Peyer's patch (tissue), 4 donors: ENCODE measurements around the gene CD302. TPM values are rescaled to one million over a fixed set of nuclear protein-coding genes. Genes with fewer than 3 reads are reported as not detected.
"Not testable (repeated sequence)": the region's sequence is repeated elsewhere in the genome, so short reads cannot be mapped to it uniquely, and the experiment has no call there.

ENCODE experiments used
- DNase-seq, 3 donors: peaks; one replicate each; pipeline ENCODE4 v3.0.0-alpha.2; 2017 to 2019
- H3K27ac ChIP-seq, 4 donors: fragments of 200-600 bp; sonication (generic); one replicate each; pipeline ENCODE4 v1.5.1; 2016 to 2019
- H3K27me3 ChIP-seq, 2 donors: fragments of 200-600 bp; sonication (generic); one replicate each; pipeline ENCODE4 v1.5.1; 2019
- H3K36me3 ChIP-seq, 3 donors: fragments of 200-600 bp; sonication (generic); one replicate each; pipeline ENCODE4 v1.5.1; 2016 to 2019
- H3K4me1 ChIP-seq, 4 donors: fragments of 200-600 bp; sonication (generic); one replicate each; pipeline ENCODE4 v1.5.1; 2016 to 2019
- H3K4me3 ChIP-seq, 4 donors: fragments of 200-600 bp; sonication (generic); 1 replicate in 3 of 4; 2 replicates in 1 of 4; pipeline ENCODE4 v1.5.1; 2016 to 2019; ENCODE audit warnings: mild to moderate bottlenecking in 1 of 4
- H3K9me3 ChIP-seq, 4 donors: fragments of 200-600 bp; sonication (generic); one replicate each; pipeline ENCODE4 v1.5.1; 2016 to 2019; ENCODE audit warnings: mild to moderate bottlenecking in 1 of 4
- CTCF ChIP-seq, 6 experiments: fragments of 450-650 bp in 4 of 6; fragments of 200-600 bp in 2 of 6; sonication (generic) in 1 of 6; IDR thresholded peaks; one replicate each; pipeline ENCODE4 v1.5.1; 2017 to 2019; ENCODE audit warnings: antibody characterized with exemption in 6 of 6, mild to moderate bottlenecking in 3 of 6, moderate library complexity in 1 of 6
- POLR2A ChIP-seq, 2 donors: fragments of 450-650 bp; IDR thresholded peaks; one replicate each; pipeline ENCODE4 v1.5.1; 2017; ENCODE audit warnings: antibody characterized with exemption in 2 of 2, mild to moderate bottlenecking in 2 of 2, moderate library complexity in 2 of 2
- total RNA-seq, 4 donors: library from RNA; depleted of rRNA; stranded (reverse); fragments of >200 nt; gene quantifications; one replicate each; pipeline ENCODE4 v1.1.0, GENCODE V29; 2016

CD302 gene
- total RNA-seq, 4 donors from 2014 or later = 17.9 to 38.0 (median 30.1) TPM

GRCh38 chr2:159737292-159737916, 60.6 kb downstream of the CD302 start:
- TF ChIP-seq CTCF (IDR thresholded peaks at IDR 0.05) = no peak
- no peak for TF ChIP-seq POLR2A (IDR thresholded peaks at IDR 0.05)
- Histone ChIP-seq H3K36me3 (peaks cover 0 to 48% (median 0%) of the 10 kb centered on the region in 3 donors), H3K4me1 (no peaks in the 10 kb centered on the region), H3K9me3 (no peaks in the 10 kb centered on the region), H3K27ac (no peak overlapping the region), H3K4me3 (no peak overlapping the region), H3K27me3 (no peaks in the 10 kb centered on the region)
- DNase-seq = no peak

GRCh38 chr2:159736048-159736447, 62.0 kb downstream of the CD302 start:
- no peak overlapping the region for H3K27ac ChIP-seq
- H3K4me1 ChIP-seq = no peaks in the 10 kb centered on the region
- H3K36me3 ChIP-seq = peaks cover 0 to 60% (median 0%) of the 10 kb centered on the region in 3 donors
- no peaks in the 10 kb centered on the region for H3K27me3 ChIP-seq
- H3K9me3 ChIP-seq = no peaks in the 10 kb centered on the region
- TF ChIP-seq POLR2A (IDR thresholded peaks at IDR 0.05) (no peak), CTCF (IDR thresholded peaks at IDR 0.05) (no peak)
- H3K4me3 ChIP-seq = no peak overlapping the region
- DNase-seq = no peak

- no peak for DNase-seq
- no peaks in the 10 kb centered on the region for H3K4me1 ChIP-seq
- peaks cover 0 to 64% (median 0%) of the 10 kb centered on the region in 3 donors for H3K36me3 ChIP-seq
- TF ChIP-seq CTCF (IDR thresholded peaks at IDR 0.05) = no peak
- no peak for TF ChIP-seq POLR2A (IDR thresholded peaks at IDR 0.05)
- no peaks in the 10 kb centered on the region for H3K27me3 ChIP-seq
- H3K9me3 ChIP-seq = no peaks in the 10 kb centered on the region
- no peak overlapping the region for H3K4me3 ChIP-seq
- no peak overlapping the region for H3K27ac ChIP-seq
These were observed 62.4 kb downstream of the CD302 start for GRCh38 chr2:159735648-159736047.

GRCh38 chr2:159728629-159729028, 69.4 kb downstream of the CD302 start:
- Histone ChIP-seq H3K27me3 (no peaks in the 10 kb centered on the region), H3K9me3 (no peaks in the 10 kb centered on the region), H3K4me1 (no peaks in the 10 kb centered on the region), H3K36me3 (peaks cover 0 to 51% (median 0%) of the 10 kb centered on the region in 3 donors), H3K4me3 (no peak overlapping the region), H3K27ac (no peak overlapping the region)
- DNase-seq = no peak
- TF ChIP-seq CTCF (IDR thresholded peaks at IDR 0.05) = no peak
- no peak for TF ChIP-seq POLR2A (IDR thresholded peaks at IDR 0.05)

GRCh38 chr2:159725713-159726112, 72.3 kb downstream of the CD302 start:
- Histone ChIP-seq H3K36me3 (peaks cover 0 to 26% (median 0%) of the 10 kb centered on the region in 3 donors), H3K27me3 (no peaks in the 10 kb centered on the region), H3K9me3 (no peaks in the 10 kb centered on the region), H3K4me1 (no peaks in the 10 kb centered on the region), H3K4me3 (no peak overlapping the region), H3K27ac (no peak overlapping the region)
- TF ChIP-seq CTCF (IDR thresholded peaks at IDR 0.05) (no peak), POLR2A (IDR thresholded peaks at IDR 0.05) (no peak)
- no peak for DNase-seq

GRCh38 chr2:159724795-159725572, 73.0 kb downstream of the CD302 start:
- peaks cover 0 to 26% (median 0%) of the 10 kb centered on the region in 3 donors for H3K36me3 ChIP-seq
- H3K4me1 ChIP-seq, H3K9me3 ChIP-seq, DNase-seq, H3K27ac ChIP-seq, H3K27me3 ChIP-seq, H3K4me3 ChIP-seq: not testable (repeated sequence)
